PC-3 (cell line): ENCODE data around the gene ABHD15. TPM values are rescaled to one million over a fixed set of nuclear protein-coding genes. Genes with fewer than 3 reads are reported as not detected.

Source experiments
- ATAC-seq: fragments of 200-7000 bp; cut with Tn5 transposase; 2 replicates; pipeline ENCODE4 v1.9.1; 2020; ENCODE audit warnings: mild to moderate bottlenecking, moderate library complexity
- BruUV-seq: library from RNA; stranded (reverse); fragments of 400-500 nt; replicated peaks from 2 replicates; lab custom pipeline; 2021; lab: Mats Ljungman, UMichigan
- CTCF ChIA-PET: fragments of 300-600 bp; sonication (Branson Sonifier 250); formaldehyde crosslinking; loops from one replicate; lab custom pipeline; 2022; ENCODE audit warnings: antibody characterized with exemption; lab: Charles Lee
- POLR2A ChIA-PET: fragments of 300-600 bp; sonication (Branson Sonifier 250); formaldehyde crosslinking; loops from one replicate; lab custom pipeline; 2022; ENCODE audit warnings: antibody characterized with exemption; ENCODE audit not compliant: unreplicated experiment; lab: Charles Lee
- DNase-seq: peaks from one replicate; pipeline ENCODE4 v3.0.0-alpha.2; 2015
- H2AFZ ChIP-seq: fragments of 300-600 bp; sonication (generic); 2 replicates; pipeline ENCODE4 v1.6.0; 2016; ENCODE audit warnings: antibody characterized with exemption, low read length
- H3F3A ChIP-seq: fragments of 300-600 bp; sonication (generic); one replicate; pipeline ENCODE4 v1.6.0; 2017; ENCODE audit warnings: antibody characterized with exemption, low read length, control low read depth, mild to moderate bottlenecking; ENCODE audit not compliant: unreplicated experiment
- H3K27ac ChIP-seq: fragments of 300-600 bp; sonication (generic); 2 replicates; pipeline ENCODE4 v1.5.1; 2016; ENCODE audit warnings: mild to moderate bottlenecking, low read length
- H3K27me3 ChIP-seq: fragments of 300-600 bp; sonication (generic); 2 replicates; pipeline ENCODE4 v1.6.1; 2016; ENCODE audit warnings: low read length, mixed read lengths
- H3K36me3 ChIP-seq: fragments of 300-600 bp; sonication (generic); 2 replicates; pipeline ENCODE4 v1.6.1; 2016; ENCODE audit warnings: low read depth, mixed run types, low read length, mixed read lengths
- H3K4me1 ChIP-seq: fragments of 300-600 bp; sonication (generic); 2 replicates; pipeline ENCODE4 v1.5.1; 2016; ENCODE audit warnings: low read length; ENCODE audit not compliant: insufficient read depth
- H3K4me2 ChIP-seq: fragments of 300-600 bp; sonication (generic); 2 replicates; pipeline ENCODE4 v1.6.0; 2016; ENCODE audit warnings: low read length
- H3K4me3 ChIP-seq: fragments of 300-600 bp; sonication (generic); 2 replicates; pipeline ENCODE4 v1.5.1; 2016; ENCODE audit warnings: mild to moderate bottlenecking, low read length, mixed read lengths
- H3K79me2 ChIP-seq: fragments of 300-600 bp; sonication (generic); 2 replicates; pipeline ENCODE4 v1.6.1; 2017; ENCODE audit warnings: low read length, mixed read lengths
- H3K9ac ChIP-seq: fragments of 300-600 bp; sonication (generic); 2 replicates; pipeline ENCODE4 v1.6.0; 2016; ENCODE audit warnings: mild to moderate bottlenecking, low read length
- H3K9me2 ChIP-seq: fragments of 300-600 bp; sonication (generic); replicated peaks from 2 replicates; pipeline ENCODE4 v1.6.1; 2016; ENCODE audit warnings: mixed run types, low read length, mixed read lengths
- H3K9me3 ChIP-seq: fragments of 300-600 bp; sonication (generic); 2 replicates; pipeline ENCODE4 v1.6.1; 2016; ENCODE audit warnings: low read length, mixed read lengths
- H4K20me1 ChIP-seq: fragments of 300-600 bp; sonication (generic); 2 replicates; pipeline ENCODE4 v1.6.1; 2016; ENCODE audit warnings: low read length, mixed read lengths
- EZH2 ChIP-seq: fragments of 300-600 bp; sonication (generic); IDR thresholded peaks from one replicate; pipeline ENCODE4 v1.6.1; 2017; ENCODE audit warnings: antibody characterized with exemption, mild to moderate bottlenecking, low read length; ENCODE audit not compliant: unreplicated experiment
- EZH2phosphoT487 ChIP-seq: fragments of 300-600 bp; sonication (generic); IDR thresholded peaks from 2 replicates; pipeline ENCODE4 v1.6.1; 2018; ENCODE audit warnings: mild to moderate bottlenecking, antibody characterized with exemption, low read length, borderline replicate concordance
- intact Hi-C: fragments of 100-400 bp; cut with micrococcal nuclease; formaldehyde crosslinking; loops from 2 replicates; pipeline ENCODE4 v1.9.0; 2023
- total RNA-seq: library from RNA; depleted of rRNA; stranded (reverse); fragments of >200 nt; gene quantifications from 2 replicates; pipeline ENCODE4 v1.2.3, GENCODE V29; 2014
- TF ChIP-seq, protein P1 (sequence below): fragments of 300-600 bp; sonication (generic); conservative IDR thresholded peaks from 2 replicates; pipeline ENCODE4 v1.5.1; 2017; ENCODE audit warnings: antibody characterized with exemption, low read depth, mild to moderate bottlenecking, low read length

Gene ABHD15
- total RNA-seq, 1 experiment from 2014 or later: 6.3 TPM

DNA sequence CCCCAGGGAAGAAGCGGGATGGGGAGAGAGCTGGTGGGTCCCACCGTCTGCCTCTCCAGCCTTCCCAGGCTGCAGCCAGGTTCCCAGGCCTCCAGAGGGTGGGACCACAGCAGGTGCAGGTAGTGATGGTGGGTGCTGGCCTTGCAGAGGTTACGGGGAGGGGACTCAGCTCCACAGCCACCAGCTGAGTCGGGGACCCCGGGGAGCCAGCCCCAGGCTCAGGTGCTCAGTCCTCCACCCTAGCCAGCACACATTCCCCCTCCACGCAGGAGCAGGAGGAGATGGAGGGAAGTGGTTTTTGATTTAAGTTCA is 6.7 kb upstream of the ABHD15 start:
- Histone ChIP-seq H3K79me2 (no peaks in the 10 kb centered on the region), H3K4me3 (no peak overlapping the region), H4K20me1 (no peaks in the 10 kb centered on the region), H3K27ac (no peak overlapping the region), H2AFZ (no peak overlapping the region), H3K4me2 (no peak overlapping the region), H3K9me2 (no peaks in the 10 kb centered on the region), H3F3A (no peaks in the 10 kb centered on the region), H3K4me1 (peaks cover 7% of the 10 kb centered on the region; the same call in 1 of the 2 replicates), H3K9me3 (no peaks in the 10 kb centered on the region), H3K36me3 (no peaks in the 10 kb centered on the region), H3K27me3 (no peaks in the 10 kb centered on the region), H3K9ac (no peak overlapping the region)
- no peak for TF ChIP-seq EZH2
- ChIA-PET POLR2A (no interaction called here), CTCF (no interaction called here)
- ATAC-seq: no peak
- intact Hi-C loops: no loop called here
- DNase-seq: no peak
- BruUV-seq: no TSS peak

DNA sequence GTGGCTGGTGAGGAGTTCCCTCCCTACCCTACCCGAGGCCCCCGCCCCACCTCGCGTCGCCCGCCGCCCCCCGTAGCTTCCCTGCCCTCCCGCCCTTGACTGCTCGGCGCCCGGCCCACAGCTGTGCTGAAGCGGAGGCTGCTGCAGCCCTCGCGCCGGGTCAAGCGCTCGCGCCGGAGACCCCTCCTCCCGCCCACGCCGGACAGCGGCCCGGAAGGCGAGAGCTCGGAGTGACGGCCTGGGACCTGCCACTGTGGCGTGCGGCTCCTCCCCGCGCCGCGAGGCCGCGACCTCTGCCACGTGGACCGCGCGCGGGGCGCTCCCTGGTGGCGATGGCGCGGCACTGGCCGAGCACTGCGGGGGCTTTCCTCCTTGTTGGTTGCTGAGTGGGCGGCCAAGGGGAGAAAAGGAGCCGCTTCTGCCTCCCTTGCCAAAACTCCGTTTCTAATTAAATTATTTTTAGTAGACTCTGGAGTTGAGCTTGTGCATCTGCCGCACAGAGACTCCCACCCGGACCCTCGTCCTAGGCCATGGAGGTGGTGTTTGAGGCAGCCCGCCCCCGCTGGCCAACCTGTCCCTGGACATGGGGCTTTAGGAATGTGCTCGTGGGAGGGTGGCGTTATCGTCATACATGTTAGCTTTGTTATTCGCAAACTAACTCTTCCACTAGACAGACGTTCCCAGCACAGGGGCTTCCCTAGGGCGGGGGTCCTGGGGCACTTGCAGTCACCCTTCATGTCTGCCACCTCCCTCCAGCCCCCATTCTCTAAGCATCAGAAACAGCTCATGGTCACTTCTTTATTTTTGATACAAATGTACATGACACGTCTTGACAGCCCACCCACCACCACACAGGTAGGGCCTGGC is 6.1 kb upstream of the ABHD15 start:
- no peaks in the 10 kb centered on the region for H3F3A ChIP-seq
- DNase-seq: no peak
- POLR2A ChIA-PET: no interaction called here
- no peak overlapping the region for H3K4me3 ChIP-seq
- BruUV-seq: no TSS peak
- no peaks in the 10 kb centered on the region for H3K36me3 ChIP-seq
- no peak overlapping the region for H2AFZ ChIP-seq
- H3K4me1 ChIP-seq: peaks cover 7% of the 10 kb centered on the region; the same call in 1 of the 2 replicates
- no peak overlapping the region for H3K9ac ChIP-seq
- intact Hi-C loops: no loop called here
- H3K79me2 ChIP-seq: no peaks in the 10 kb centered on the region
- H4K20me1 ChIP-seq: no peaks in the 10 kb centered on the region
- ATAC-seq: no peak
- no peak for TF ChIP-seq EZH2
- TF ChIP-seq EZH2phosphoT487: no peak
- TF ChIP-seq, protein P1, sequence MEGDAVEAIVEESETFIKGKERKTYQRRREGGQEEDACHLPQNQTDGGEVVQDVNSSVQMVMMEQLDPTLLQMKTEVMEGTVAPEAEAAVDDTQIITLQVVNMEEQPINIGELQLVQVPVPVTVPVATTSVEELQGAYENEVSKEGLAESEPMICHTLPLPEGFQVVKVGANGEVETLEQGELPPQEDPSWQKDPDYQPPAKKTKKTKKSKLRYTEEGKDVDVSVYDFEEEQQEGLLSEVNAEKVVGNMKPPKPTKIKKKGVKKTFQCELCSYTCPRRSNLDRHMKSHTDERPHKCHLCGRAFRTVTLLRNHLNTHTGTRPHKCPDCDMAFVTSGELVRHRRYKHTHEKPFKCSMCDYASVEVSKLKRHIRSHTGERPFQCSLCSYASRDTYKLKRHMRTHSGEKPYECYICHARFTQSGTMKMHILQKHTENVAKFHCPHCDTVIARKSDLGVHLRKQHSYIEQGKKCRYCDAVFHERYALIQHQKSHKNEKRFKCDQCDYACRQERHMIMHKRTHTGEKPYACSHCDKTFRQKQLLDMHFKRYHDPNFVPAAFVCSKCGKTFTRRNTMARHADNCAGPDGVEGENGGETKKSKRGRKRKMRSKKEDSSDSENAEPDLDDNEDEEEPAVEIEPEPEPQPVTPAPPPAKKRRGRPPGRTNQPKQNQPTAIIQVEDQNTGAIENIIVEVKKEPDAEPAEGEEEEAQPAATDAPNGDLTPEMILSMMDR: no peak
- no peak overlapping the region for H3K27ac ChIP-seq
- no peaks in the 10 kb centered on the region for H3K9me2 ChIP-seq
- H3K9me3 ChIP-seq: no peaks in the 10 kb centered on the region
- H3K4me2 ChIP-seq: no peak overlapping the region
- no peaks in the 10 kb centered on the region for H3K27me3 ChIP-seq
- CTCF ChIA-PET: no interaction called here

DNA sequence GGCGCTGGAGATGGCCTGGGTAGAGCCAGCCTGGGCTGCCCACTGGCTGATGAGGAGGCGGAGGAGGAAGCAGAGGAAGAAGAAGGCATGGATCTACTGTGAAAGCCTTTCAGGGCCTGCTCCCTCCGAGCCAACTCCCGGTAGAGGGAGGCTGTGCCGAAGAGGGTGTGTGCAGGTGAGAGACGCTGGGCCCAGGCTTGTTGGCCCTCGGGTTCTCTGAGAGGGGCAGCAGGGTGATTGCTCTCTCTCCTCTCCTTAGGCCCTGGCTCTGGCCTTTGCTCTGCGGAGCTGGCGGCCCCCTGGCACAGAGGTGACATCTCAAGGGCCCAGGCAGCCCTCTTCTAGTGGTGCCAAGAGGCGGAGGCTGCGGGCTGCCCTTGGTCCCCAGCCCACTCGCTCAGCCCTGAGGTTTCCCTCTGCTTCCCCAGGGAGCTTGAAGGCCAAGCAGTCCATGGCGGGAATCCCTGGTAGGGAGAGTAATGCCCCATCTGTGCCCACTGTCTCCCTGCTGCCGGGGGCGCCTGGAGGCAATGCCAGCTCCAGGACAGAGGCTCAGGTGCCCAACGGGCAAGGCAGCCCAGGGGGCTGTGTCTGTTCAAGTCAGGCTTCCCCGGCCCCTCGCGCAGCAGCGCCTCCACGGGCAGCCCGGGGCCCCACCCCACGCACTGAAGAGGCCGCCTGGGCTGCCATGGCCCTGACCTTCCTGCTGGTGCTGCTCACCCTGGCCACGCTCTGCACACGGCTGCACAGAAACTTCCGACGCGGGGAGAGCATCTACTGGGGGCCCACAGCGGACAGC is 5.2 kb upstream of the ABHD15 start:
- no TSS peak for BruUV-seq

More for the DNA sequence above, 5.2 kb upstream of the ABHD15 start:
- Histone ChIP-seq H3K9me2 (no peaks in the 10 kb centered on the region), H3F3A (no peaks in the 10 kb centered on the region), H3K27me3 (no peaks in the 10 kb centered on the region), H3K4me2 (no peak overlapping the region), H3K79me2 (no peaks in the 10 kb centered on the region), H3K27ac (no peak overlapping the region), H3K9me3 (no peaks in the 10 kb centered on the region), H3K36me3 (no peaks in the 10 kb centered on the region), H3K9ac (no peak overlapping the region), H4K20me1 (no peaks in the 10 kb centered on the region), H3K4me1 (peaks cover 7% of the 10 kb centered on the region; the same call in 1 of the 2 replicates), H3K4me3 (no peak overlapping the region), H2AFZ (no peak overlapping the region)
- ChIA-PET POLR2A (no interaction called here), CTCF (no interaction called here)
- ATAC-seq (no peak), DNase-seq (no peak)
- intact Hi-C loops: no loop called here
- TF ChIP-seq, protein P1: no peak
